NCI-H2227 (cell line): ENCODE results near the gene TNXB.
"Not testable (repeated sequence)": the region's sequence is repeated elsewhere in the genome, so short reads cannot be mapped to it uniquely, and the experiment has no call there.

Source experiments
- DNase-seq: peaks from one replicate; lab custom pipeline; 2025; ENCODE audit not compliant: unreplicated experiment; lab: John Stamatoyannopoulos, UW

The TNXB gene

GRCh38 chr6:32067521-32067920 is 41.6 kb downstream of the TNXB start:
- not testable (repeated sequence) for DNase-seq

GRCh38 chr6:32064706-32065105 is 44.4 kb downstream of the TNXB start:
- no peak for DNase-seq

GRCh38 chr6:32060966-32061655 is 48.0 kb downstream of the TNXB start:
- DNase-seq = no peak

- DNase-seq = no peak
These were observed 50.6 kb downstream of the TNXB start for GRCh38 chr6:32058511-32058963.

GRCh38 chr6:32057966-32058365 is 51.2 kb downstream of the TNXB start:
- no peak for DNase-seq

GRCh38 chr6:32056254-32056653 is 52.9 kb downstream of the TNXB start:
- no peak for DNase-seq

- DNase-seq = not testable (repeated sequence)
These were observed 53.4 kb downstream of the TNXB start for GRCh38 chr6:32055756-32056155.

- not testable (repeated sequence) for DNase-seq
These were observed 55.8 kb downstream of the TNXB start for GRCh38 chr6:32053314-32053713.

- not testable (repeated sequence) for DNase-seq
These were observed 56.5 kb downstream of the TNXB start for GRCh38 chr6:32052626-32053025.

GRCh38 chr6:32050562-32050961 is 58.6 kb downstream of the TNXB start:
- no peak for DNase-seq

- not testable (repeated sequence) for DNase-seq
These were observed 59.4 kb downstream of the TNXB start for GRCh38 chr6:32049736-32050135.

- DNase-seq = not testable (repeated sequence)
These were observed 60.0 kb downstream of the TNXB start for GRCh38 chr6:32049149-32049548.

- peak; percentile 48 for DNase-seq
These were observed 61.0 kb downstream of the TNXB start for GRCh38 chr6:32047855-32048766.

GRCh38 chr6:32047539-32047854 is 61.6 kb downstream of the TNXB start:
- DNase-seq = no peak

- no peak for DNase-seq
These were observed 62.1 kb downstream of the TNXB start for GRCh38 chr6:32047084-32047478.

- DNase-seq = peak; percentile 14
These were observed 62.6 kb downstream of the TNXB start for GRCh38 chr6:32046450-32047083.

- no peak for DNase-seq
These were observed 63.2 kb downstream of the TNXB start for GRCh38 chr6:32045811-32046449.

GRCh38 chr6:32044916-32045315 is 64.2 kb downstream of the TNXB start:
- DNase-seq = not testable (repeated sequence)

- not testable (repeated sequence) for DNase-seq
These were observed 65.4 kb downstream of the TNXB start for GRCh38 chr6:32043589-32044380.

- not testable (repeated sequence) for DNase-seq
These were observed 66.9 kb downstream of the TNXB start for GRCh38 chr6:32042276-32042675.
